SH-SY5Y (cell line): ENCODE measurements around the gene GPBP1L1.

ENCODE experiments used
- GATA2 ChIP-seq: IDR thresholded peaks from 2 replicates; pipeline ENCODE4 v1.6.1; 2011; ENCODE audit warnings: mild to moderate bottlenecking, low read depth, low read length
- GATA3 ChIP-seq: IDR thresholded peaks from 2 replicates; pipeline ENCODE4 v1.6.1; 2011; ENCODE audit warnings: low read depth, mild to moderate bottlenecking, low read length, moderate library complexity

GRCh38 chr1:45629035-45629434 lies 57.3 kb downstream of the GPBP1L1 start:
- TF ChIP-seq GATA3 (no peak), GATA2 (no peak)
